GM12801 (cell line): ENCODE data around the gene TMEM255B.

ENCODE experiments used
- CTCF ChIP-seq: IDR thresholded peaks from one replicate; pipeline ENCODE4 v1.5.1; 2011; ENCODE audit warnings: control low read depth; ENCODE audit not compliant: insufficient read length; ENCODE audit errors: extremely low read depth

Gene TMEM255B

GRCh38 chr13:113821847-113822246 lies 62.8 kb downstream of the TMEM255B start:
- no peak for TF ChIP-seq CTCF

GRCh38 chr13:113822266-113822665 lies 63.2 kb downstream of the TMEM255B start:
- no peak for TF ChIP-seq CTCF

DNA sequence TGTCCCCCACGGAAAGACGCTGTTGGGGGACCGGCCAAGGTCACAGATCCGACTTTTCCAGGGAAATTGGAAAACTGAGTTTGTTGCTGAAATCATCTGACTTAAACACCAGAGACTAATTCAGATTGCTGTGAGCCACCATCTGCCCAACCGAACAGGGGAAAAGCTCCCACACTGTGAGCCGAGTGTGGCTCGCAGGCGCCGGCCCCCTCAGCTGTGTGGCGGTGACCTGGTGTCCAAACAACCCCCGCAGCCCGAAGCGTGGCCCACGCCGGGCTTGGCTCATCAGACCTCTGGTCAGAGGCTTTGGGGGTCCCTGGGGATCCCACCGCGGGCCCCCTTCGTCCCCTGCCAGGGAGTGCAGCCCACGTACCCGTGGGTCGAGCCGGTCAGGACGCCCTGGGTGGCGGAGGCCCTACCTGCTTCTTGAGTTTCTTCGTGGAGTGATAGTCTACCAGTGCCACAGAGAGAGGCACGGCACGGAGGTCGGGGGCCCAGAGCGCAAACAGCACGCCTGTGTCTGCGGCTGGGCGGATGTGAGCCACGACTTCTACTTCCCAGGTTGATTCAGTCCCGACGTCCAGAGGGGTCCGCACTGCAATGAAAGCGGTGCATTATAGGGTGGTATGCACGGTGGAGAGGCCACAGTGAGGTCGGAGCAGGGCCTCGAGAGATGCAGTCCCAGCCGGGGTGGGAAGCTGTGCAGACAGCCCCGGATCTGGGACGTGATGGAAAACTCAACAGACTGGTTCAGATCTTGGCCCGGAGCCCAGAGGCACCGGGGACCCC lies 64.1 kb downstream of the TMEM255B start:
- TF ChIP-seq CTCF: no peak

- TF ChIP-seq CTCF: no peak
These were observed 64.7 kb downstream of the TMEM255B start for GRCh38 chr13:113823771-113824170.

DNA sequence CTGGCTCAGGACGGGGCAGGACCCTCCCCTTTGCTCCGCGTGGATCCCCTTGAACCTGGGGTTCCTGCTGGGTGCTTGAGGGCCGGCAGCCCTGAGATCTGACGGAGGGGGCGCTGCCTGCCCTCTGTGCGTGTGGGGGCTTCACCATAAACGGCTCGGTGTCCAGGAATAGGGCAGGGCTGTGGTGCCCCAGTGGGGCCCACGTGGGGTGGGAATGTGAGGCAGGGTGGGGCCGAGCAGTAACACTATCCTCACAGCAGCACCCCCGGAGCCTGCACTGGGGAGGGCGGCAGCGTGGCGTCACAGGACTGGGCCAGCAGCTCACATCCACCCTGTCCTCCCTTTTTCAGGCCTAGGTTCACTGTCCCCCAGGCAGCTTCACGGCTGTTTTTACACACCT lies 66.8 kb downstream of the TMEM255B start:
- no peak for TF ChIP-seq CTCF

GRCh38 chr13:113827021-113827420 lies 68.0 kb downstream of the TMEM255B start:
- no peak for TF ChIP-seq CTCF

GRCh38 chr13:113828282-113828825 lies 69.3 kb downstream of the TMEM255B start:
- no peak for TF ChIP-seq CTCF
